Measurements from ENCODE around the gene IMMP2L.
A peak's percentile ranks its signal among the peaks of the same experiment; 100 is the strongest.

Gene IMMP2L

GRCh38 chr7:110852156-110852940, 709.9 kb downstream of the IMMP2L start:
- no peak for TF ChIP-seq CTCF (IDR thresholded peaks at IDR 0.05; ENCODE audit: unreplicated experiment in 3 of 3)
- no peaks in the 10 kb centered on the region for H3K27me3 Mint-ChIP-seq (ENCODE audit: low read depth)
- no peaks in the 10 kb centered on the region for H3K36me3 Mint-ChIP-seq (ENCODE audit: low read depth)
- H3K4me3 Mint-ChIP-seq = no peak overlapping the region
- H3K27ac Mint-ChIP-seq = peak overlapping the region; percentile 76 to 97 (median 88)
- H3K9me3 Mint-ChIP-seq = peaks cover 8% of the 10 kb centered on the region
- H3K4me1 Mint-ChIP-seq = peaks cover 16% of the 10 kb centered on the region

DNA sequence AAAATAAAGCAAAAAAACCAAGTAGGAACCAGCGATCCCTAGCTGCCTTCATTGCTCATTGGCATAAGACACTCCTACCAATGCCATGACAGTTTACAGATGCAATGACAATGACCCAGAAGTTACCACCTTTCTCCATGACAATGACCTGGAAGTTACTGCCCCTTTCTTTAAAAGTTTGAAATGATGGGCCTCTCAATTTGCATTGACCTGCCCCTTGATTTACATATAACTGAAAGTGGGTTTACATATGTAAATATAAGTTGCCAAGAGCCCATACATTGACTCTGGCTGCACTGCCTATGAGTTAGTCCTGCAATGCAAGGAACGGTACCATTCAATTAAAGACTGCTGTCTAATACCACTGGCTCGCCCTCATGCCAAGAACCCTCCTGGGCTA, 712.1 kb downstream of the IMMP2L start:
- H3K4me3 Mint-ChIP-seq = no peak overlapping the region

DNA sequence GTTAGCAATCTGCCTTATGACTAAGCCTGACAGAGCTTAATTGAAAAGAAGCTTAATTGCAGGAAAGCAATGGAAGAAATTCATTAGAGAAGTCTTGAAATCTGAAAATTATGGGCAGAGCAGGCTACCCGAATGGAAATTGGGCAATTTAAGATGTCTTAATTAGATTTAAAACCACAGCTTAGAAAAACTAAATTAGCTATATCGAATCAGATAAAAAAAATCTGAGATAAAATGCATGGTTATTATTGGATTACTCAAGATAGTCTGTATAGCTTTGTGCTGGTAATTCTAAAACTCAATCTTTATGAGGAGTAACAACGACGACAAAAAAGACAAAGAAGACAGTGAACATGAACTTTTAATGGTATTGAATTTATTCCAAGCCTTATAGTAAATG, 719.5 kb downstream of the IMMP2L start:
- Mint-ChIP-seq H3K4me3 (no peak overlapping the region), H3K4me1 (peaks cover 14% of the 10 kb centered on the region), H3K27me3 (ENCODE audit: low read depth) (no peaks in the 10 kb centered on the region), H3K27ac (peak overlapping the region in 1 of 3 experiments; percentile 13), H3K9me3 (no peaks in the 10 kb centered on the region), H3K36me3 (ENCODE audit: low read depth) (no peaks in the 10 kb centered on the region)
- no peak for TF ChIP-seq CTCF (IDR thresholded peaks at IDR 0.05; ENCODE audit: unreplicated experiment in 3 of 3)

More for the DNA sequence above, 712.1 kb downstream of the IMMP2L start:
- no peak for TF ChIP-seq CTCF (IDR thresholded peaks at IDR 0.05; ENCODE audit: unreplicated experiment in 3 of 3)
- Mint-ChIP-seq H3K4me1 (peaks cover 16% of the 10 kb centered on the region), H3K27ac (no peak overlapping the region), H3K9me3 (peaks cover 8% of the 10 kb centered on the region), H3K36me3 (ENCODE audit: low read depth) (no peaks in the 10 kb centered on the region), H3K27me3 (ENCODE audit: low read depth) (no peaks in the 10 kb centered on the region)

DNA sequence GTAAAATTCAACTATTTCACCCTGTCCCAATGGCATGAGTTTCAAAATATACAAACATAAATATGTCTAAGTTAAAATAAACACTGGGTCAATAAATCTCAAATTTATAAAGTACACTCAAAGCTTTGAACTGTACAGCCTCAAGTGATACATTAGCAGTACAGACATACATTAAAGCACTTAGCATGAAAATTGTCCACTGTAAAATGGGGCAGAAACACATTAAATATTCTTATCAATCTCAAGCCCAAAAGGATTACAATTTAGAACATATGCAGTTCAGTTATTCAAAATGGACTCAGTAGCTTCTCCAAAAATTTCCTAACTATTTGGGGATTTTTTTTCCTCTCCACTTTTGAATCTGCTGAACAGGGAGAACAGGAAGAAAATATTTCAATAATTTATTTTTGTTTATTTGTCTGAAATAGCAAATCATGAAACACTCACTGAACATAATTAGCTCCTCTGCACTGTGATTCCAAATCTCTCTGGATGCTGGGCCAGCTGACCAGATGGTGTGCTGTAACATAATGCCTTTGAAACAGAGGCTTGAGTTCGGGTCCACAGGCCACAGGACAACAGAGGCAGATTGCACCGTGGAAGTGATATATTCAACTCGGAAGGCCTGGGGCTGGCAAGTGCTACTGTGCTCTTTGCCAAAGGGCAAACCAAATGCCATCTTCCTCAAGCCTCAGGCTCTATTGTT, 720.3 kb downstream of the IMMP2L start:
- peak overlapping the region in 1 of 3 experiments; percentile 24 for H3K27ac Mint-ChIP-seq
- H3K27me3 Mint-ChIP-seq (ENCODE audit: low read depth) = no peaks in the 10 kb centered on the region
- no peaks in the 10 kb centered on the region for H3K36me3 Mint-ChIP-seq (ENCODE audit: low read depth)
- no peak for TF ChIP-seq CTCF (IDR thresholded peaks at IDR 0.05; ENCODE audit: unreplicated experiment in 3 of 3)
- H3K4me1 Mint-ChIP-seq = peaks cover 14% of the 10 kb centered on the region
- no peaks in the 10 kb centered on the region for H3K9me3 Mint-ChIP-seq
- H3K4me3 Mint-ChIP-seq = no peak overlapping the region

- H3K27ac Mint-ChIP-seq = peak overlapping the region in 2 of 3 experiments; percentile 5 to 30
- H3K36me3 Mint-ChIP-seq (ENCODE audit: low read depth) = no peaks in the 10 kb centered on the region
- H3K9me3 Mint-ChIP-seq = no peaks in the 10 kb centered on the region
- no peaks in the 10 kb centered on the region for H3K27me3 Mint-ChIP-seq (ENCODE audit: low read depth)
- no peak overlapping the region for H3K4me3 Mint-ChIP-seq
- peak; percentile 33 to 50 (median 38) for TF ChIP-seq CTCF (IDR thresholded peaks at IDR 0.05; ENCODE audit: unreplicated experiment in 3 of 3)
- peaks cover 14% of the 10 kb centered on the region for H3K4me1 Mint-ChIP-seq
These were observed 722.4 kb downstream of the IMMP2L start for GRCh38 chr7:110839866-110840265.
